GM12873 (cell line): Measurements from ENCODE around the gene RELL1.

Experiments
- TF ChIP-seq, protein P1 (sequence below): IDR thresholded peaks from 2 replicates; pipeline ENCODE4 v1.5.1; 2012; ENCODE audit warnings: low read depth, mild to moderate bottlenecking, moderate library complexity, low read length, control low read depth; ENCODE audit not compliant: insufficient read depth; ENCODE audit errors: missing control alignments

RELL1 gene

GRCh38 chr4:37561196-37561802 lies 124.9 kb downstream of the RELL1 start:
- TF ChIP-seq, protein P1, sequence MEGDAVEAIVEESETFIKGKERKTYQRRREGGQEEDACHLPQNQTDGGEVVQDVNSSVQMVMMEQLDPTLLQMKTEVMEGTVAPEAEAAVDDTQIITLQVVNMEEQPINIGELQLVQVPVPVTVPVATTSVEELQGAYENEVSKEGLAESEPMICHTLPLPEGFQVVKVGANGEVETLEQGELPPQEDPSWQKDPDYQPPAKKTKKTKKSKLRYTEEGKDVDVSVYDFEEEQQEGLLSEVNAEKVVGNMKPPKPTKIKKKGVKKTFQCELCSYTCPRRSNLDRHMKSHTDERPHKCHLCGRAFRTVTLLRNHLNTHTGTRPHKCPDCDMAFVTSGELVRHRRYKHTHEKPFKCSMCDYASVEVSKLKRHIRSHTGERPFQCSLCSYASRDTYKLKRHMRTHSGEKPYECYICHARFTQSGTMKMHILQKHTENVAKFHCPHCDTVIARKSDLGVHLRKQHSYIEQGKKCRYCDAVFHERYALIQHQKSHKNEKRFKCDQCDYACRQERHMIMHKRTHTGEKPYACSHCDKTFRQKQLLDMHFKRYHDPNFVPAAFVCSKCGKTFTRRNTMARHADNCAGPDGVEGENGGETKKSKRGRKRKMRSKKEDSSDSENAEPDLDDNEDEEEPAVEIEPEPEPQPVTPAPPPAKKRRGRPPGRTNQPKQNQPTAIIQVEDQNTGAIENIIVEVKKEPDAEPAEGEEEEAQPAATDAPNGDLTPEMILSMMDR: no peak
